ENCODE data around the gene CIT.

Gene CIT

GRCh38 chr12:119859241-119859640 lies 17.9 kb downstream of the CIT start:
- WGBS (ENCODE audit: insufficient coverage, insufficient read length) = no CpG with 5 or more reads among the region's 6 CpGs
- no peak for DNase-seq (ENCODE audit: low read depth, low spot score)
- H3K9me3 ChIP-seq (ENCODE audit: control insufficient read depth, insufficient read depth, low read length) = no peaks in the 10 kb centered on the region
- H3K27me3 ChIP-seq (ENCODE audit: control insufficient read depth, insufficient read depth, low read length) = no peaks in the 10 kb centered on the region
- no peaks in the 10 kb centered on the region; the same call in 1 of the 2 replicates for H3K36me3 ChIP-seq (ENCODE audit: control insufficient read depth, insufficient read depth, low read length)
- H3K4me1 ChIP-seq (ENCODE audit: control insufficient read depth, insufficient read depth, low read length) = no peaks in the 10 kb centered on the region
- H3K4me3 ChIP-seq (ENCODE audit: low read length) = no peak overlapping the region
- no peak overlapping the region for H3K27ac ChIP-seq (ENCODE audit: low read length)

- Histone ChIP-seq H3K27me3 (ENCODE audit: control insufficient read depth, insufficient read depth, low read length) (no peaks in the 10 kb centered on the region), H3K4me1 (ENCODE audit: control insufficient read depth, insufficient read depth, low read length) (no peaks in the 10 kb centered on the region), H3K9me3 (ENCODE audit: control insufficient read depth, insufficient read depth, low read length) (no peaks in the 10 kb centered on the region), H3K36me3 (ENCODE audit: control insufficient read depth, insufficient read depth, low read length) (no peaks in the 10 kb centered on the region; the same call in 1 of the 2 replicates), H3K4me3 (ENCODE audit: low read length) (no peak overlapping the region), H3K27ac (ENCODE audit: low read length) (no peak overlapping the region)
- no CpG with 5 or more reads among the region's 8 CpGs for WGBS (ENCODE audit: insufficient coverage, insufficient read length)
- DNase-seq (ENCODE audit: low read depth, low spot score) = no peak
These were observed 20.0 kb downstream of the CIT start for GRCh38 chr12:119857041-119857591.

GRCh38 chr12:119850330-119850729 lies 26.8 kb downstream of the CIT start:
- no peaks in the 10 kb centered on the region for H3K27me3 ChIP-seq (ENCODE audit: control insufficient read depth, insufficient read depth, low read length)
- no peak for DNase-seq (ENCODE audit: low read depth, low spot score)
- no peak overlapping the region for H3K4me3 ChIP-seq (ENCODE audit: low read length)
- H3K4me1 ChIP-seq (ENCODE audit: control insufficient read depth, insufficient read depth, low read length) = no peaks in the 10 kb centered on the region
- H3K9me3 ChIP-seq (ENCODE audit: control insufficient read depth, insufficient read depth, low read length) = no peaks in the 10 kb centered on the region
- H3K36me3 ChIP-seq (ENCODE audit: control insufficient read depth, insufficient read depth, low read length) = peaks cover 4% of the 10 kb centered on the region; the same call in 1 of the 2 replicates
- H3K27ac ChIP-seq (ENCODE audit: low read length) = no peak overlapping the region
- 100% methylated on average over 1 of the region's 1 CpG for WGBS (ENCODE audit: insufficient coverage, insufficient read length)

- DNase-seq (ENCODE audit: low read depth, low spot score) = no peak
- peaks cover 16% of the 10 kb centered on the region; the same call in 1 of the 2 replicates for H3K36me3 ChIP-seq (ENCODE audit: control insufficient read depth, insufficient read depth, low read length)
- H3K9me3 ChIP-seq (ENCODE audit: control insufficient read depth, insufficient read depth, low read length) = no peaks in the 10 kb centered on the region
- no peak overlapping the region for H3K27ac ChIP-seq (ENCODE audit: low read length)
- no CpG with 5 or more reads among the region's 2 CpGs for WGBS (ENCODE audit: insufficient coverage, insufficient read length)
- no peaks in the 10 kb centered on the region for H3K4me1 ChIP-seq (ENCODE audit: control insufficient read depth, insufficient read depth, low read length)
- H3K27me3 ChIP-seq (ENCODE audit: control insufficient read depth, insufficient read depth, low read length) = no peaks in the 10 kb centered on the region; the same call in 1 of the 2 replicates
- H3K4me3 ChIP-seq (ENCODE audit: low read length) = no peak overlapping the region
These were observed 34.0 kb downstream of the CIT start for GRCh38 chr12:119843100-119843499.

GRCh38 chr12:119842380-119842779 lies 34.7 kb downstream of the CIT start:
- H3K4me3 ChIP-seq (ENCODE audit: low read length) = no peak overlapping the region
- H3K27ac ChIP-seq (ENCODE audit: low read length) = no peak overlapping the region
- H3K4me1 ChIP-seq (ENCODE audit: control insufficient read depth, insufficient read depth, low read length) = no peaks in the 10 kb centered on the region
- H3K27me3 ChIP-seq (ENCODE audit: control insufficient read depth, insufficient read depth, low read length) = no peaks in the 10 kb centered on the region; the same call in 1 of the 2 replicates
- H3K36me3 ChIP-seq (ENCODE audit: control insufficient read depth, insufficient read depth, low read length) = peaks cover 13% of the 10 kb centered on the region; the same call in 1 of the 2 replicates
- no CpG with 5 or more reads among the region's 1 CpG for WGBS (ENCODE audit: insufficient coverage, insufficient read length)
- DNase-seq (ENCODE audit: low read depth, low spot score) = no peak
- H3K9me3 ChIP-seq (ENCODE audit: control insufficient read depth, insufficient read depth, low read length) = no peaks in the 10 kb centered on the region

GRCh38 chr12:119841433-119842210 lies 35.5 kb downstream of the CIT start:
- H3K27me3 ChIP-seq (ENCODE audit: control insufficient read depth, insufficient read depth, low read length) = no peaks in the 10 kb centered on the region; the same call in 1 of the 2 replicates
- peaks cover 13% of the 10 kb centered on the region; the same call in 1 of the 2 replicates for H3K36me3 ChIP-seq (ENCODE audit: control insufficient read depth, insufficient read depth, low read length)
- no CpG with 5 or more reads among the region's 8 CpGs for WGBS (ENCODE audit: insufficient coverage, insufficient read length)
- no peak for DNase-seq (ENCODE audit: low read depth, low spot score)
- no peak overlapping the region for H3K27ac ChIP-seq (ENCODE audit: low read length)
- no peaks in the 10 kb centered on the region for H3K9me3 ChIP-seq (ENCODE audit: control insufficient read depth, insufficient read depth, low read length)
- H3K4me3 ChIP-seq (ENCODE audit: low read length) = no peak overlapping the region
- H3K4me1 ChIP-seq (ENCODE audit: control insufficient read depth, insufficient read depth, low read length) = no peaks in the 10 kb centered on the region

- no CpG with 5 or more reads among the region's 3 CpGs for WGBS (ENCODE audit: insufficient coverage, insufficient read length)
- Histone ChIP-seq H3K36me3 (ENCODE audit: control insufficient read depth, insufficient read depth, low read length) (peaks cover 13% of the 10 kb centered on the region; the same call in 1 of the 2 replicates), H3K9me3 (ENCODE audit: control insufficient read depth, insufficient read depth, low read length) (no peaks in the 10 kb centered on the region), H3K4me1 (ENCODE audit: control insufficient read depth, insufficient read depth, low read length) (no peaks in the 10 kb centered on the region), H3K27ac (ENCODE audit: low read length) (no peak overlapping the region), H3K4me3 (ENCODE audit: low read length) (no peak overlapping the region), H3K27me3 (ENCODE audit: control insufficient read depth, insufficient read depth, low read length) (no peaks in the 10 kb centered on the region; the same call in 1 of the 2 replicates)
- no peak for DNase-seq (ENCODE audit: low read depth, low spot score)
These were observed 36.5 kb downstream of the CIT start for GRCh38 chr12:119840582-119840981.

- no peaks in the 10 kb centered on the region for H3K9me3 ChIP-seq (ENCODE audit: control insufficient read depth, insufficient read depth, low read length)
- H3K4me3 ChIP-seq (ENCODE audit: low read length) = no peak overlapping the region
- H3K27ac ChIP-seq (ENCODE audit: low read length) = no peak overlapping the region
- no peaks in the 10 kb centered on the region; the same call in 1 of the 2 replicates for H3K27me3 ChIP-seq (ENCODE audit: control insufficient read depth, insufficient read depth, low read length)
- peaks cover 13% of the 10 kb centered on the region; the same call in 1 of the 2 replicates for H3K36me3 ChIP-seq (ENCODE audit: control insufficient read depth, insufficient read depth, low read length)
- DNase-seq (ENCODE audit: low read depth, low spot score) = no peak
- WGBS (ENCODE audit: insufficient coverage, insufficient read length) = no CpG with 5 or more reads among the region's 4 CpGs
- no peaks in the 10 kb centered on the region for H3K4me1 ChIP-seq (ENCODE audit: control insufficient read depth, insufficient read depth, low read length)
These were observed 37.0 kb downstream of the CIT start for GRCh38 chr12:119840168-119840567.

DNA sequence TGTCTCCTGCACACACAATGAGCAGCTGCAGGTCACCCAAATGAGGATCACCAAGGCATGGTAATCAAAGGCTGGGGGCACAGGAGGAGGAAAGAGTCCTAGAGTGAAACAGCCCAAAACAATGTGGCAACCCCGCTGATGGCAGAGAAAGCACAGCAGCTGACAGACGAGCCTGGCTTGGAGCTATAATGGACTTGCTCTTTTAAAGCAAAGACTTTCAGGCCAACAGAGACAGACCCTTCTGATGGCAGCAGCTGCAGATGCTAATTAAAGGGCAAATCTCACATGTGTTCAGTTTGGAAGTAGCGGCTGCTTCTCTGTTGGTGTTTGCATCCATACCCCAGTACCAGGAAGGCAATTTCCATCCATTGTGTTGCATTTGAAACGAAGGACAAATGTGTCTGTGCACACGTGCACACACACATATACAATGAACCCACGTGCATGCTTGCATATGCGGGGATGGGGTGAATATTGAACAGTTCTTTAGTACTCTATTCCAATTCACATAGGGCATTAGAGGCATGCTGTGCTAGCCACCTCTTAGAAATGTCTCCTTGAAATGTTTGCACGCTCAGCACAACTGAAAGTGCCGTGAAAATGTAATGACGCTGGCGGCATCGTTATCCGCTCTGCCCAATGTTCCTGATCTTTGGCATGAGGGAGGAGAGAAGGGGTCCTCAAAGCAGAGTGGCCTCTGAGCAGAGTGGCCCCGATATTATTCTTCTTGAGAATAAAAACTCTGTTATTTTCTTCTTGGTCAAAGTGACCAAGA lies 38.1 kb downstream of the CIT start:
- WGBS (ENCODE audit: insufficient coverage, insufficient read length) = no CpG with 5 or more reads among the region's 14 CpGs
- Histone ChIP-seq H3K9me3 (ENCODE audit: control insufficient read depth, insufficient read depth, low read length) (no peaks in the 10 kb centered on the region), H3K36me3 (ENCODE audit: control insufficient read depth, insufficient read depth, low read length) (peaks cover 13% of the 10 kb centered on the region; the same call in 1 of the 2 replicates), H3K27ac (ENCODE audit: low read length) (no peak overlapping the region), H3K27me3 (ENCODE audit: control insufficient read depth, insufficient read depth, low read length) (no peaks in the 10 kb centered on the region; the same call in 1 of the 2 replicates), H3K4me3 (ENCODE audit: low read length) (no peak overlapping the region), H3K4me1 (ENCODE audit: control insufficient read depth, insufficient read depth, low read length) (no peaks in the 10 kb centered on the region)
- no peak for DNase-seq (ENCODE audit: low read depth, low spot score)

GRCh38 chr12:119836781-119837180 lies 40.3 kb downstream of the CIT start:
- no peaks in the 10 kb centered on the region; the same call in 1 of the 2 replicates for H3K27me3 ChIP-seq (ENCODE audit: control insufficient read depth, insufficient read depth, low read length)
- no peak overlapping the region for H3K27ac ChIP-seq (ENCODE audit: low read length)
- WGBS (ENCODE audit: insufficient coverage, insufficient read length) = no CpG with 5 or more reads among the region's 1 CpG
- no peak overlapping the region for H3K4me3 ChIP-seq (ENCODE audit: low read length)
- no peaks in the 10 kb centered on the region for H3K9me3 ChIP-seq (ENCODE audit: control insufficient read depth, insufficient read depth, low read length)
- no peaks in the 10 kb centered on the region for H3K4me1 ChIP-seq (ENCODE audit: control insufficient read depth, insufficient read depth, low read length)
- DNase-seq (ENCODE audit: low read depth, low spot score) = no peak
- peaks cover 9% of the 10 kb centered on the region; the same call in 1 of the 2 replicates for H3K36me3 ChIP-seq (ENCODE audit: control insufficient read depth, insufficient read depth, low read length)

Measured in iPS DF 6.9 (cell line).